T-helper 2 cell treated with Interferon-gamma antibody and Interleukin-4, amounts not matched to agents 5 μg/mL and 100 μg/mL, for 36 hours (primary cell): ENCODE measurements around the gene SCD5.

Experiments
- DNase-seq: peaks from one replicate; pipeline ENCODE4 v3.0.0; 2021; ENCODE audit warnings: low spot score
- H3K27ac Mint-ChIP-seq: one replicate; pipeline ENCODE4 v1.8.0; 2021; ENCODE audit warnings: mild to moderate bottlenecking, mixed read lengths
- H3K27me3 Mint-ChIP-seq: one replicate; pipeline ENCODE4 v1.8.0; 2021; ENCODE audit warnings: low read depth, mixed read lengths
- H3K36me3 Mint-ChIP-seq: one replicate; pipeline ENCODE4 v1.8.0; 2021; ENCODE audit warnings: low read depth, mixed read lengths
- H3K4me1 Mint-ChIP-seq: one replicate; pipeline ENCODE4 v1.8.0; 2021; ENCODE audit warnings: low read depth, mixed read lengths
- H3K4me3 Mint-ChIP-seq: one replicate; pipeline ENCODE4 v1.8.0; 2022; ENCODE audit warnings: mild to moderate bottlenecking, moderate library complexity, mixed read lengths
- H3K9me3 Mint-ChIP-seq: one replicate; pipeline ENCODE4 v1.8.0; 2021; ENCODE audit warnings: mixed read lengths

Gene SCD5

GRCh38 chr4:82785611-82786400 is 12.8 kb downstream of the SCD5 start:
- Mint-ChIP-seq H3K9me3 (no peaks in the 10 kb centered on the region), H3K27ac (no peak overlapping the region), H3K4me1 (no peaks in the 10 kb centered on the region), H3K36me3 (no peaks in the 10 kb centered on the region), H3K4me3 (no peak overlapping the region), H3K27me3 (peaks cover 24% of the 10 kb centered on the region)
- DNase-seq: no peak

GRCh38 chr4:82784681-82785610 is 13.7 kb downstream of the SCD5 start:
- no peaks in the 10 kb centered on the region for H3K36me3 Mint-ChIP-seq
- no peak overlapping the region for H3K4me3 Mint-ChIP-seq
- no peak overlapping the region for H3K27ac Mint-ChIP-seq
- no peaks in the 10 kb centered on the region for H3K4me1 Mint-ChIP-seq
- no peak for DNase-seq
- H3K9me3 Mint-ChIP-seq: no peaks in the 10 kb centered on the region
- H3K27me3 Mint-ChIP-seq: peaks cover 24% of the 10 kb centered on the region

DNA sequence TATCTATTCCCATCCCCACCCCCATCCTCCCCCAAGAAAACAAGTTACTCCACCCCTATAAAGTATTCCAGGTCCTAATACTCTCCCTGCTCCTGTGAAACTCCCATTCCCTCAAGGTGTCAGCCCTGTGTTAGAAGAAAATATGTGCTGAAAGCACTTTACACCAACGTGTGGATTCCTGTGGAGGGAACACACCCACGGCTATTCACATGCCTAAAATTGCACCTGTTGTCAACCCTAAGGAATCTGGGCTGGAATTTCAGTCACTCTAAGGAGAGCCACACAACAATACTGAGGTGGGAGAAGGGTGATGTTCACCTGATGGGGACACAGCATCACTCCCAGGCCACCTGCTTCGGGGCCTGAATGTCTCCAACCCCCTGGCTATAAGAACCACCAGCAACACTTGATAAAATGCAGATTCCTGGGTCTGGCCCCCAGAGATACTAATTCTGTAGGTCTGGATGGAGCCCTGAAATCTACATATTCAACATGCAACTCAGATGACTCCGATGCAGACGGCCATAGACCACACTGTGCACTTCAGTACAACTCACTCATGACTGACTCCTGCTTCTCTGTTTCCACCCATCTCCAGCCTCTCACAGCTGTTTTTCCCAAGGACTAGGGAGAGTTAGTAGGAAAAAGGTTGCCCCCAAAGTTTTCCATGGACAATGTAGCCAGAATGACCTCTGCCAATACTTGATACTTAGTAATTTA is 15.8 kb downstream of the SCD5 start:
- H3K4me3 Mint-ChIP-seq: no peak overlapping the region
- no peak overlapping the region for H3K27ac Mint-ChIP-seq
- peaks cover 22% of the 10 kb centered on the region for H3K27me3 Mint-ChIP-seq
- H3K9me3 Mint-ChIP-seq: no peaks in the 10 kb centered on the region
- no peak for DNase-seq
- H3K4me1 Mint-ChIP-seq: no peaks in the 10 kb centered on the region
- H3K36me3 Mint-ChIP-seq: no peaks in the 10 kb centered on the region

GRCh38 chr4:82780752-82781231 is 17.8 kb downstream of the SCD5 start:
- Mint-ChIP-seq H3K36me3 (no peaks in the 10 kb centered on the region), H3K27ac (no peak overlapping the region), H3K4me1 (no peaks in the 10 kb centered on the region), H3K4me3 (no peak overlapping the region), H3K27me3 (peaks cover 16% of the 10 kb centered on the region), H3K9me3 (no peaks in the 10 kb centered on the region)
- no peak for DNase-seq

DNA sequence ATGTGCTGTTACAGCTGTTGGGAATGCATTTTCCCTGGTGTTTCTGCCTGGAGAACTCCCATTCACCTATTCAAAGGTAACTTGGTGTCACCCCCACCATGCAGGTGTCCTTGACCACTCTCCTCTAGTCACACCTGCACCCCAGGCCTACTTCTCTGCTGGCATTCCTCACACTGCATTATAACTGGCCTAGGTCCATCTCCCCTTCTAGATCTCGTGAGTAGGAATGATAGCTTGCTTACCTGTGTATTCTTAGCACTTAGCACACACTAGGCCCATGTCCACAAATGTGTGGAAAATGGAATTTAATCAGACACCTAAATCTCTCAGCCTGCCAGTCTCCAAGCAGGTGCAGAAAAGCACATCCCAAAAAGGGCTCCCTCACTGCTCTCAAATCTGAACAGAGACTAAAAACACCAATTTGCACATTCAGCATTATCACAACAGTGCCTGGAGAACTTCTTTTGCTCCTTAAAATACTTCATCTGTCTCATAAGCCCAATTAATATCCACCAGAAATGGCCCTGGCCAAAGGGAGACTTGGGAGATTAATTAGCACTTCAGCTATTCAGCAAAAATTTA is 18.3 kb downstream of the SCD5 start:
- H3K4me3 Mint-ChIP-seq: no peak overlapping the region
- no peaks in the 10 kb centered on the region for H3K36me3 Mint-ChIP-seq
- H3K27ac Mint-ChIP-seq: no peak overlapping the region
- H3K9me3 Mint-ChIP-seq: no peaks in the 10 kb centered on the region
- H3K4me1 Mint-ChIP-seq: no peaks in the 10 kb centered on the region
- no peak for DNase-seq
- H3K27me3 Mint-ChIP-seq: peaks cover 12% of the 10 kb centered on the region

- no peak overlapping the region for H3K4me3 Mint-ChIP-seq
- DNase-seq: no peak
- H3K36me3 Mint-ChIP-seq: no peaks in the 10 kb centered on the region
- H3K4me1 Mint-ChIP-seq: no peaks in the 10 kb centered on the region
- H3K9me3 Mint-ChIP-seq: no peaks in the 10 kb centered on the region
- peaks cover 6% of the 10 kb centered on the region for H3K27me3 Mint-ChIP-seq
- no peak overlapping the region for H3K27ac Mint-ChIP-seq
These were observed 19.6 kb downstream of the SCD5 start for GRCh38 chr4:82779032-82779431.

DNA sequence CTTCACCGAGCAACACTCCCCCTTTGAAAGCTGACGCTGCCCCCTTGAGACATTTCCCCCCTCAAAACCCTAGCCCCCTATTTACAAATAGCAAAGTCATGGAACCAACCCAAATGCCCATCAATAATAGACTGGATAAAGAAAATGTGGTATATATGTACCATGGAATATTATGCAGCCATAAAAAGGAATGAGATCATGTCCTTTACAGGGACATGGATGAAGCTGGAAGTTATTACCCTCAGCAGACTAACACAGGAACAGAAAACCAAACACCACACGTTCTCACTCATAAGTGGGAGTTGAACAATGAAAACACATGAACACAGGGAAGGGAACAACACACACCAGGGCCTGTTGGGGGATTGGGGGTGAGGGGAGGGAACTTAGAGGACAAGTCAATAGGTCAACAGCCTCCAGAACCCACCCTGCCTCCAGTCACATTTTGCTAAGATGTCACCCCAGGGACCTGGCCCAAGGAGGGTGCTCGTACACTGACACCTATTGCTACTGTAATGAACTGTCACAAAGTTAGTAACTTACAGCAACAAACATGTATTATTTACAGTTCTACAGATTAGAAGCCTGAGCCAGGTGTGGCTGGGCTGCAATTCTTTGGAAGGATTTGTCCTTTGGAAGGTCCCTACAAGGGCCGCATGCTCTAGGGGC is 20.6 kb downstream of the SCD5 start:
- no peaks in the 10 kb centered on the region for H3K36me3 Mint-ChIP-seq
- H3K27me3 Mint-ChIP-seq: peaks cover 3% of the 10 kb centered on the region
- DNase-seq: no peak
- H3K4me1 Mint-ChIP-seq: no peaks in the 10 kb centered on the region
- no peak overlapping the region for H3K4me3 Mint-ChIP-seq
- H3K27ac Mint-ChIP-seq: no peak overlapping the region
- H3K9me3 Mint-ChIP-seq: no peaks in the 10 kb centered on the region

DNA sequence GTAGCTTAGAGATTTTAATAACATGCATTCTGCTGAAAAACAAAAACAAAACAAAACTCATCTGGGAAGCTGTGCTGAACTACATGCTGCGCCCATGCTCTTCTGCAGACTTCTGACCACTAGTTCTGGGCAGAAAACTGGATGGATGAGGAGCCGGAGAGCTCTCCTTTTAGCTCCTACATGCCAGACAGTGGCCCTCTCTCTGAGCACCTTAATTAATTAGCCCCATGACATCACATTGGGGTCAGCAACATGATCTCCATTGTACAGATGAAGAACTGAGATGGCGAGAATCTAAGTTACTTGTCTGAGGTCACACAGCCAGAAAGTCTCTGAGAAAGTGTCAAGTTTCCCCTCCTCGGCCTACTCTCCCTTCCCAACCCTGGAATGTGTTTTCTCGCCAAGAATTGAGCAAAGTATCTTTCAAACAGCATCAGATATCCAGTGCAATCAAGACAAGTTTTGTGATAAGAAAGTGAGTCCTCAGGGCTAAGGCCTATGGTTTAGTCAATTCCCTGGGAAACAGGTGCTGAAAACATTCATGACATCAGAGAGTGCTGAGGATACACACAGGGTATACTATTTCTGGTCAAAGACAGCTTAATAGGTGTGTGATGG is 21.6 kb downstream of the SCD5 start:
- H3K4me3 Mint-ChIP-seq: no peak overlapping the region
- no peaks in the 10 kb centered on the region for H3K4me1 Mint-ChIP-seq
- H3K27ac Mint-ChIP-seq: no peak overlapping the region
- no peaks in the 10 kb centered on the region for H3K9me3 Mint-ChIP-seq
- no peaks in the 10 kb centered on the region for H3K36me3 Mint-ChIP-seq
- peaks cover 2% of the 10 kb centered on the region for H3K27me3 Mint-ChIP-seq
- no peak for DNase-seq

DNA sequence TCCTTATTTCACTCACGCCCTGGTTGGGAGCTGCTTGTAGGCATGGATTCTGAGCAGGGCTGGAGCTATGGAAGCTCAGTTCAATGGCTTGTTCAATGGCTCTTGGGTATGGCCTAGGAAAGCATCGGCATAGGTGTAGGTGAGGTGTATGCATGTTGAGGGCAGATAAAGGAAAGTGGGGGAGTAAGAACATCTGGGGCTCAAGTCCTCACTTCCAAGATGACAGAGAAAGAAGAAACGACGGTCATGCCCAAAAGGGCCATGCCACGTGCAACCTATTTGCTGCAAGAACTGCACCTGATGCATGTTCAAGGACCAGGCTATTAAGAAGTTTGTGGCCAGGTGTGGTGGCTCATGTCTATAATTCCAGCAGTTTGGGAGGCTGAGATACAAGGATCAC is 23.4 kb downstream of the SCD5 start:
- no peaks in the 10 kb centered on the region for H3K9me3 Mint-ChIP-seq

GRCh38 chr4:82774711-82775171 is 23.9 kb downstream of the SCD5 start:
- Mint-ChIP-seq H3K36me3 (no peaks in the 10 kb centered on the region), H3K4me1 (no peaks in the 10 kb centered on the region), H3K9me3 (no peaks in the 10 kb centered on the region), H3K4me3 (no peak overlapping the region), H3K27me3 (peaks cover 2% of the 10 kb centered on the region), H3K27ac (no peak overlapping the region)
- no peak for DNase-seq

More for the DNA sequence above, 23.4 kb downstream of the SCD5 start:
- DNase-seq: no peak
- Mint-ChIP-seq H3K4me1 (no peaks in the 10 kb centered on the region), H3K27ac (no peak overlapping the region), H3K4me3 (no peak overlapping the region), H3K36me3 (no peaks in the 10 kb centered on the region), H3K27me3 (peaks cover 2% of the 10 kb centered on the region)

- Mint-ChIP-seq H3K36me3 (no peaks in the 10 kb centered on the region), H3K27me3 (peaks cover 5% of the 10 kb centered on the region), H3K4me1 (no peaks in the 10 kb centered on the region), H3K9me3 (no peaks in the 10 kb centered on the region), H3K27ac (no peak overlapping the region), H3K4me3 (no peak overlapping the region)
- no peak for DNase-seq
These were observed 25.5 kb downstream of the SCD5 start for GRCh38 chr4:82773057-82773456.

- peaks cover 12% of the 10 kb centered on the region for H3K9me3 Mint-ChIP-seq
- peaks cover 9% of the 10 kb centered on the region for H3K27me3 Mint-ChIP-seq
- H3K36me3 Mint-ChIP-seq: no peaks in the 10 kb centered on the region
- DNase-seq: no peak
- no peak overlapping the region for H3K27ac Mint-ChIP-seq
- H3K4me1 Mint-ChIP-seq: no peaks in the 10 kb centered on the region
- no peak overlapping the region for H3K4me3 Mint-ChIP-seq
These were observed 28.0 kb downstream of the SCD5 start for GRCh38 chr4:82770607-82771006.

- Mint-ChIP-seq H3K27me3 (peaks cover 13% of the 10 kb centered on the region), H3K4me1 (no peaks in the 10 kb centered on the region), H3K36me3 (no peaks in the 10 kb centered on the region), H3K4me3 (no peak overlapping the region), H3K9me3 (peaks cover 16% of the 10 kb centered on the region), H3K27ac (no peak overlapping the region)
- DNase-seq: no peak
These were observed 33.5 kb downstream of the SCD5 start for GRCh38 chr4:82765134-82765533.
